Measurements from ENCODE around the gene SLC12A9.

- TF ChIP-seq ZNF510 (tag by site-specific recombination; IDR thresholded peaks at IDR 0.05; ENCODE audit: insufficient replicate concordance), result no peak
- TF ChIP-seq ZBTB10 (tag by site-specific recombination; IDR thresholded peaks at IDR 0.05), result no peak
- TF ChIP-seq YY1 (tag by site-specific recombination; IDR thresholded peaks at IDR 0.05), result no peak
- no peak for TF ChIP-seq CTCF (tag by site-specific recombination; IDR thresholded peaks at IDR 0.05)
- no peak for TF ChIP-seq ZNF174 (tag by site-specific recombination; IDR thresholded peaks at IDR 0.05)
Measured at GRCh38 chr7:100890653-100891567, 38.4 kb downstream of the SLC12A9 start.
